OCI-LY1 (cell line): ENCODE measurements around the gene OAS3.

Experiments used
- H2AFZ ChIP-seq: fragments of 200-600 bp; sonication (generic), shearing (Covaris generic); 2 replicates; pipeline ENCODE4 v1.6.0; 2014; ENCODE audit warnings: antibody characterized with exemption, mild to moderate bottlenecking, low read length
- H3F3A ChIP-seq: fragments of 200-600 bp; sonication (generic), shearing (Covaris generic); 2 replicates; pipeline ENCODE4 v1.6.0; 2014; ENCODE audit warnings: mild to moderate bottlenecking, antibody characterized with exemption, low read length, moderate library complexity; ENCODE audit not compliant: insufficient read depth
- H3K27ac ChIP-seq: fragments of 200-600 bp; sonication (generic); 2 replicates; pipeline ENCODE4 v1.5.1; 2014; ENCODE audit warnings: low read length, mixed run types, mild to moderate bottlenecking, low read depth; ENCODE audit not compliant: poor library complexity, severe bottlenecking
- H3K27me3 ChIP-seq: fragments of 200-600 bp; sonication (generic); 2 replicates; pipeline ENCODE4 v1.6.0; 2014; ENCODE audit warnings: antibody characterized with exemption, mild to moderate bottlenecking, low read length, moderate library complexity; ENCODE audit not compliant: insufficient read depth
- H3K36me3 ChIP-seq: fragments of 200-600 bp; sonication (generic); 2 replicates; pipeline ENCODE4 v1.6.1; 2014; ENCODE audit warnings: mild to moderate bottlenecking, antibody characterized with exemption, low read length, moderate library complexity, mixed read lengths; ENCODE audit not compliant: insufficient read depth
- H3K4me1 ChIP-seq: fragments of 200-600 bp; sonication (generic); 2 replicates; pipeline ENCODE4 v1.5.1; 2014; ENCODE audit warnings: mild to moderate bottlenecking, low read length, moderate library complexity; ENCODE audit not compliant: insufficient read depth, severe bottlenecking
- H3K4me2 ChIP-seq: fragments of 200-600 bp; sonication (generic), shearing (Covaris generic); 2 replicates; pipeline ENCODE4 v1.6.1; 2014; ENCODE audit warnings: low read length
- H3K4me3 ChIP-seq: fragments of 200-600 bp; sonication (generic); 2 replicates; pipeline ENCODE4 v1.5.1; 2014; ENCODE audit warnings: low read length, low read depth, mild to moderate bottlenecking, mixed read lengths; ENCODE audit not compliant: poor library complexity, severe bottlenecking
- H3K79me2 ChIP-seq: fragments of 200-600 bp; shearing (Covaris generic); 2 replicates; pipeline ENCODE4 v1.6.1; 2016; ENCODE audit warnings: mixed run types, low read length, mixed read lengths; ENCODE audit not compliant: insufficient read depth
- H3K9ac ChIP-seq: fragments of 200-600 bp; sonication (generic), shearing (Covaris generic); 2 replicates; pipeline ENCODE4 v1.6.1; 2014; ENCODE audit warnings: mild to moderate bottlenecking, low read length, mixed read lengths
- H3K9me2 ChIP-seq: fragments of 200-600 bp; sonication (generic), shearing (Covaris generic); 2 replicates; pipeline ENCODE4 v1.6.1; 2014; ENCODE audit warnings: low read depth, mild to moderate bottlenecking, low read length, mixed read lengths
- H3K9me3 ChIP-seq: fragments of 200-600 bp; shearing (Covaris generic); 2 replicates; pipeline ENCODE4 v1.6.1; 2014; ENCODE audit warnings: low read length, mixed read lengths
- H4K20me1 ChIP-seq: fragments of 200-600 bp; sonication (generic), shearing (Covaris generic); 2 replicates; pipeline ENCODE4 v1.6.0; 2016; ENCODE audit warnings: mild to moderate bottlenecking, low read length; ENCODE audit not compliant: insufficient read depth
- EZH2 ChIP-seq: fragments of 200-600 bp; sonication (generic), shearing (Covaris generic); IDR thresholded peaks from 2 replicates; pipeline ENCODE4 v1.8.0; 2017; ENCODE audit warnings: borderline replicate concordance, mixed run types, mild to moderate bottlenecking, antibody characterized with exemption, low read length, moderate library complexity, mixed read lengths
- TF ChIP-seq, protein P1 (sequence below): fragments of 200-600 bp; sonication (generic), shearing (Covaris generic); IDR thresholded peaks from 2 replicates; pipeline ENCODE4 v1.5.1; 2017; ENCODE audit warnings: mild to moderate bottlenecking, antibody characterized with exemption, low read length, moderate library complexity, mixed read lengths

The OAS3 gene

DNA sequence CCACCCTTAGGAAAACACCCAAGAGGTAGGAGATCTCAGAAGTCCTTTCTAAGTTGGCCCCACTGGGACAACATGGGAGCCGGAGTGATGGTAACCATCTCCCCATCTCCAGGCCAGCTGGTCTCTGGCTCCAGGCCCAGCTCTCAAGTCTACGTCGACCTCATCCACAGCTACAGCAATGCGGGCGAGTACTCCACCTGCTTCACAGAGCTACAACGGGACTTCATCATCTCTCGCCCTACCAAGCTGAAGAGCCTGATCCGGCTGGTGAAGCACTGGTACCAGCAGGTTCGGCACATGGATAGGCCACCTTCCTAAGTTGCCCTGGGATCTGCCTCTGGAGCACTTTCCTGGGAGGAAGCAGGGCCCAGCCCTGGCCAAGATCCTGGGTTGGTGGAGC, 29.0 kb downstream of the OAS3 start:
- Histone ChIP-seq H2AFZ (no peak overlapping the region), H3K79me2 (no peaks in the 10 kb centered on the region), H3K36me3 (no peaks in the 10 kb centered on the region), H3K4me2 (no peak overlapping the region), H3F3A (no peaks in the 10 kb centered on the region), H3K27me3 (no peaks in the 10 kb centered on the region), H3K9me2 (no peaks in the 10 kb centered on the region), H3K9me3 (no peaks in the 10 kb centered on the region), H3K9ac (no peak overlapping the region), H4K20me1 (no peaks in the 10 kb centered on the region), H3K27ac (no peak overlapping the region), H3K4me3 (no peak overlapping the region), H3K4me1 (no peaks in the 10 kb centered on the region)
- TF ChIP-seq EZH2, result no peak
- TF ChIP-seq, protein P1, sequence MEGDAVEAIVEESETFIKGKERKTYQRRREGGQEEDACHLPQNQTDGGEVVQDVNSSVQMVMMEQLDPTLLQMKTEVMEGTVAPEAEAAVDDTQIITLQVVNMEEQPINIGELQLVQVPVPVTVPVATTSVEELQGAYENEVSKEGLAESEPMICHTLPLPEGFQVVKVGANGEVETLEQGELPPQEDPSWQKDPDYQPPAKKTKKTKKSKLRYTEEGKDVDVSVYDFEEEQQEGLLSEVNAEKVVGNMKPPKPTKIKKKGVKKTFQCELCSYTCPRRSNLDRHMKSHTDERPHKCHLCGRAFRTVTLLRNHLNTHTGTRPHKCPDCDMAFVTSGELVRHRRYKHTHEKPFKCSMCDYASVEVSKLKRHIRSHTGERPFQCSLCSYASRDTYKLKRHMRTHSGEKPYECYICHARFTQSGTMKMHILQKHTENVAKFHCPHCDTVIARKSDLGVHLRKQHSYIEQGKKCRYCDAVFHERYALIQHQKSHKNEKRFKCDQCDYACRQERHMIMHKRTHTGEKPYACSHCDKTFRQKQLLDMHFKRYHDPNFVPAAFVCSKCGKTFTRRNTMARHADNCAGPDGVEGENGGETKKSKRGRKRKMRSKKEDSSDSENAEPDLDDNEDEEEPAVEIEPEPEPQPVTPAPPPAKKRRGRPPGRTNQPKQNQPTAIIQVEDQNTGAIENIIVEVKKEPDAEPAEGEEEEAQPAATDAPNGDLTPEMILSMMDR, result no peak

DNA sequence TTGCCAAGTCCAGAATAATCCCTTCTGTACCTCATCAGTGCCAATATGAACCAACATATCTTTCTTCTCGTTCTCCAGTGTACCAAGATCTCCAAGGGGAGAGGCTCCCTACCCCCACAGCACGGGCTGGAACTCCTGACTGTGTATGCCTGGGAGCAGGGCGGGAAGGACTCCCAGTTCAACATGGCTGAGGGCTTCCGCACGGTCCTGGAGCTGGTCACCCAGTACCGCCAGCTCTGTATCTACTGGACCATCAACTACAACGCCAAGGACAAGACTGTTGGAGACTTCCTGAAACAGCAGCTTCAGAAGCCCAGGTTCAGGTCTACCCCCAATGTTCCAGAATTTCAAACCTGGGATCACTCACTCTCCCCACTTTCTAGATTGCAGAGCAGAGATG, 29.6 kb downstream of the OAS3 start:
- H3K27ac ChIP-seq, result no peak overlapping the region
- TF ChIP-seq, protein P1, result no peak
- no peaks in the 10 kb centered on the region for H3K9me2 ChIP-seq
- H3K4me2 ChIP-seq, result no peak overlapping the region
- H3K4me3 ChIP-seq, result no peak overlapping the region
- no peak overlapping the region for H2AFZ ChIP-seq
- H3K9me3 ChIP-seq, result no peaks in the 10 kb centered on the region
- no peaks in the 10 kb centered on the region for H4K20me1 ChIP-seq
- H3K27me3 ChIP-seq, result no peaks in the 10 kb centered on the region
- H3K4me1 ChIP-seq, result no peaks in the 10 kb centered on the region
- H3K36me3 ChIP-seq, result no peaks in the 10 kb centered on the region
- no peaks in the 10 kb centered on the region for H3F3A ChIP-seq
- H3K79me2 ChIP-seq, result no peaks in the 10 kb centered on the region
- no peak overlapping the region for H3K9ac ChIP-seq

DNA sequence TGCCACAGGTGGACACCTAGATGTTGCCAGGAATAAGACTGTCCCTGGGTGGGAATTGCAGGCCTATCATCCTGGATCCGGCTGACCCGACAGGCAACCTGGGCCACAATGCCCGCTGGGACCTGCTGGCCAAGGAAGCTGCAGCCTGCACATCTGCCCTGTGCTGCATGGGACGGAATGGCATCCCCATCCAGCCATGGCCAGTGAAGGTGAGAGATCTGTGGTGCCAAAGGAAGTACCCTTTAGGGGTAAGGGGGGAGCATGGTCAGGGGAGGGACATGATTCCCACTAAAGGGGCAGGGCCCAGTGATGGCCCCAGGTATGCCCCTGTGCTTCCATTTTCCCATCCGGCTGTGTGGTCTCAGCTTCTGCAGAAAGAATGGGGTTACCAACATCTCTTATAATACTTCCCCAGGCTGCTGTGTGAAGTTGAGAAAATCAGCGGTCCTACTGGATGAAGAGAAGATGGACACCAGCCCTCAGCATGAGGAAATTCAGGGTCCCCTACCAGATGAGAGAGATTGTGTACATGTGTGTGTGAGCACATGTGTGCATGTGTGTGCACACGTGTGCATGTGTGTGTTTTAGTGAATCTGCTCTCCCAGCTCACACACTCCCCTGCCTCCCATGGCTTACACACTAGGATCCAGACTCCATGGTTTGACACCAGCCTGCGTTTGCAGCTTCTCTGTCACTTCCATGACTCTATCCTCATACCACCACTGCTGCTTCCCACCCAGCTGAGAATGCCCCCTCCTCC, 31.5 kb downstream of the OAS3 start:
- H3K27ac ChIP-seq, result no peak overlapping the region
- no peak overlapping the region for H2AFZ ChIP-seq
- no peaks in the 10 kb centered on the region for H3K9me3 ChIP-seq
- no peaks in the 10 kb centered on the region for H3K9me2 ChIP-seq
- H3K36me3 ChIP-seq, result no peaks in the 10 kb centered on the region
- H3K79me2 ChIP-seq, result no peaks in the 10 kb centered on the region
- no peak overlapping the region for H3K4me2 ChIP-seq
- H4K20me1 ChIP-seq, result no peaks in the 10 kb centered on the region
- H3F3A ChIP-seq, result no peaks in the 10 kb centered on the region
- H3K27me3 ChIP-seq, result no peaks in the 10 kb centered on the region
- TF ChIP-seq EZH2, result no peak
- TF ChIP-seq, protein P1, result no peak
- H3K9ac ChIP-seq, result no peak overlapping the region
- no peaks in the 10 kb centered on the region for H3K4me1 ChIP-seq
- H3K4me3 ChIP-seq, result no peak overlapping the region
